ENCODE data around the gene SH2D2A.

SH2D2A gene

DNA sequence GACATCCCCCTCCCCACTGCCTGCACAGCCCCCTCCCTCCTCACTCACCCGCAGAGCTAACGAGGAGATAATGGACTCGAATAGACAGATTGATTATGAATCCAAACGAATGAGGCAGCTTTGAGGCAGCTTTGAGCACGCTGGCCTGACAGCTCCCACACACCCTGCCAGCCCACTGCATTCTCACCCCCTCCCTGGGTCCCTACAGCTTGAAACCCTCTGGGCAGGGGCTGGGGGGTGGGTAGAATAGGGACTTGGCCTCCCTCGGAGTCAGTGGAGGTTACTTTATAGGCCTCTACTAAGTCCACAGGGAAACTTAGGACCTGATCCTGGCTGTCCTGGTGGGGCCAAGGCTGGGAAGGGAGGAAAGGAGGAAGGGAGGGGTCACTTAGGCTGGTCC, 45.9 kb upstream of the SH2D2A start:
- DNase-seq (ENCODE audit: low read depth) = no peak
- H3K4me3 ChIP-seq (ENCODE audit: low read depth, low read length) = no peak overlapping the region
- TF ChIP-seq, protein P1, sequence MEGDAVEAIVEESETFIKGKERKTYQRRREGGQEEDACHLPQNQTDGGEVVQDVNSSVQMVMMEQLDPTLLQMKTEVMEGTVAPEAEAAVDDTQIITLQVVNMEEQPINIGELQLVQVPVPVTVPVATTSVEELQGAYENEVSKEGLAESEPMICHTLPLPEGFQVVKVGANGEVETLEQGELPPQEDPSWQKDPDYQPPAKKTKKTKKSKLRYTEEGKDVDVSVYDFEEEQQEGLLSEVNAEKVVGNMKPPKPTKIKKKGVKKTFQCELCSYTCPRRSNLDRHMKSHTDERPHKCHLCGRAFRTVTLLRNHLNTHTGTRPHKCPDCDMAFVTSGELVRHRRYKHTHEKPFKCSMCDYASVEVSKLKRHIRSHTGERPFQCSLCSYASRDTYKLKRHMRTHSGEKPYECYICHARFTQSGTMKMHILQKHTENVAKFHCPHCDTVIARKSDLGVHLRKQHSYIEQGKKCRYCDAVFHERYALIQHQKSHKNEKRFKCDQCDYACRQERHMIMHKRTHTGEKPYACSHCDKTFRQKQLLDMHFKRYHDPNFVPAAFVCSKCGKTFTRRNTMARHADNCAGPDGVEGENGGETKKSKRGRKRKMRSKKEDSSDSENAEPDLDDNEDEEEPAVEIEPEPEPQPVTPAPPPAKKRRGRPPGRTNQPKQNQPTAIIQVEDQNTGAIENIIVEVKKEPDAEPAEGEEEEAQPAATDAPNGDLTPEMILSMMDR (IDR thresholded peaks at IDR 0.05; ENCODE audit: low read depth, low read length, missing control alignments) = no peak

DNA sequence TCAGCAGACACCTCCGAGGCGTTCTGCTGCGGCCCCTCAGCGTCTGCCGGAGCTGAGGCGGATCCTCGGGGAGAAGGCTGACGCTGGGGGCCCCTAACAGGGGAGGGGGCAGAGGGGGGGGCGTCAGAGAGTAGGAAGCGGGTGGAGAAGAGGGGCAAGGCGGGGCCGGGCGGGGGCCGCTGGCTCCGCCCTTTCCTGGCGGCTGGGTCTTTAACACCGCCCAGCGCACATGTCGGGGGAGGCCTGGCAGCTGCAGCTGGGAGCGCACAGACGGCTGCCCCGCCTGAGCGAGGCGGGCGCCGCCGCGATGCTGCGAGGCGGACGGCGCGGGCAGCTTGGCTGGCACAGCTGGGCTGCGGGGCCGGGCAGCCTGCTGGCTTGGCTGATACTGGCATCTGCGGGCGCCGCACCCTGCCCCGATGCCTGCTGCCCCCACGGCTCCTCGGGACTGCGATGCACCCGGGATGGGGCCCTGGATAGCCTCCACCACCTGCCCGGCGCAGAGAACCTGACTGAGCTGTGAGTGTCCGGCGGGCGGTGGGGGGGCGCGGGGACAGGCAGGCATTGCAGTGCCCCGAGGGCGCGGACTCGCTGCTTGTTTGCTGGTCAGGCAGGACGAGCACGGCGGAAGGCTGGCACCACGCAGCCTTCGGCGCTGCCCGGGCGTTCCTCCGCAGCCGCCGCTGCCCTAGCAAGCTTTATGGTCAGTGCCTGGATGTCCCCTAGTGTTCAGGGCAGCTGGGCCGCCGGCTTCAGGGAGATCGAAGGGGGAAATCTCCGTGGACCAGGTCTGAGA, 44.2 kb upstream of the SH2D2A start, which contains the start of gene NTRK1:
NTRK1 (plus strand) TSS at position 238 of the 796 bp plus-strand sequence; CDS start at position 308, 70 bp downstream.
- no peak within 1 kb of the TSS; the same call in 1 of the 2 replicates for H3K4me3 ChIP-seq (ENCODE audit: low read depth, low read length)
- TF ChIP-seq, protein P1 (IDR thresholded peaks at IDR 0.05; ENCODE audit: low read depth, low read length, missing control alignments) = no peak
- no peak for DNase-seq (ENCODE audit: low read depth)

DNA sequence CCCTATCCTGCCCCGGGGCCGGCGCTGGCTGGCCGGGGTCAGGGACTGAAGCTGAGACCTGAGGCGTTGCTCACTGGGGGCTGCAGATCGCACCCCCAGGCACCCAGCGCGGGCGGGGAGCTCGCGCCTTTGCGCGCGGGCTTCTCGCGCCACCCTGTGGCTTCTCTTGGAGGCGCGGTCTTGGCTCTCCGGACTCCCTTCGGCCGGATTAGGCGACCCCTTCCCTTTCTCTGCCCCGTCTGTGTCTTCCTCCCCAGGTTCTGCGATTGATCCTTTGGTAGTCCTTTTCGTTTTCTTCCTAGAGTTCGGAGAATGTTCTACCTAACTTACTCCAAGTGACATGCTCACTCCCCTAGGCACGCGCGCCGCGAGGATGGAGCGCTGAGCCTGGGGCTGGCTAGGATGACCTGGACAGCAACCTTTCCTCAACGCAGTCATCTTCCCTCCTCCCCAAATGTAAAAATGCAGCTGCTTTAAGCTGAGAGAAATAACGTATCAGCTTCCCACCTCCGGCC, 43.5 kb upstream of the SH2D2A start:
- H3K4me3 ChIP-seq (ENCODE audit: low read depth, low read length) = no peak overlapping the region; the same call in 1 of the 2 replicates
- TF ChIP-seq, protein P1 (IDR thresholded peaks at IDR 0.05; ENCODE audit: low read depth, low read length, missing control alignments) = peak; percentile 85
- no peak for DNase-seq (ENCODE audit: low read depth)

DNA sequence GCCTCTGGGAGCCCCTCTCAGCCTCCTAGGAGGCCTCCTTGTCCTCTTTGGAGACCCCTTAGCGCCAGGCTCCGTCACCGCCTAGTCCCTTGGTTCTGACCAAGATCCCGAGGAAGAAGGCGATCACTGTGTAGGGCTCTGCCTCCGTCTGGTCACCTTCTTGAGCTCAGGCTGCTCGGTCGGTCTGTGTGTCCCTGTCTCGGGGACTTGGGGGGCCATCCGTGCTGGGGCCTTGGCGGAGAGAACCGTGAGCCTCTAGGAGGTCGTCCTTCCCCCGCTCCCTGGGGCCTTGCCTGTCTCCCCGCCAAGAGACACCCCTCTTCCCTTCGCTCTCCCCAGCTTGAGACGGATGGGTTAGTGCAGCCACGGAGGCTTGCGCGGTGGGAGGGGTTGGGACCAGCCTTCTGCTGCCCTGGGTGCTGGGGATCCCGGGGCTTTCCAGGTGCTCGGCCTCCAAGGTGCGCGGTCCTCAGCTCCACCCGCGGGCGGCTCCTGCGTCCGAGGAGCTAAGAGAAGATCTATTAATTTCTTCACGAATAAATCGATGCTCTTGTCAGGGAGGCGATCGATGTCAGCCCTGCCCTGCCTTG, 43.0 kb upstream of the SH2D2A start:
- H3K4me3 ChIP-seq (ENCODE audit: low read depth, low read length) = no peak overlapping the region
- TF ChIP-seq, protein P1 (IDR thresholded peaks at IDR 0.05; ENCODE audit: low read depth, low read length, missing control alignments) = no peak
- no peak for DNase-seq (ENCODE audit: low read depth)

DNA sequence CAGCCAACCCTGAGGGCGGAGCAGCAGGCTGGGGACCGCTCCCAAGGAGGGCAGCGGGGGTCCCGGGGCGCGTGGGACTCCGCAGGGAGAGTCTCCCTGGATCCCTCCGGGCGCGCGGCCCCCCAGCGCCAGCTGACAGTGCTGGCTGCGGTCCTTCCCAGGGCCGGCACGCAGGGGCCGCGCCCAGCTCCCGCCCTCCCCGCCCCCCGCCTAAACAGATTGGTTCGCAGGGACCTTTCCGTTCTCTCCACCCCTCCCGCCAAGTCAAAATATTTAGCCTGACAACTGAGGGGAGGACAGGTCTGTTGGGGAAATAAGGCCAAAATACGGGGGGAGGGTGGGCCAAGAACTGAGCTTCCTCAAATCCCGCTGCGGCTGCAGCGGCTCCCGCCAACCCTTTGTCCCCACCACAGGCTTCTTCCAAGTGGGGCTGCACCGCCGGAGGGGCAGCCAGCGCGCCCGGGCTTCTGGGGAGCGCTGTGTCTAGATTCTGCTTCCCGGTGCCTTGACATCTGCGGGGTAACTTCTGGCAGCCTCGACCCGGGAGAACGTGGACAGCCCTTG, 42.4 kb upstream of the SH2D2A start, which contains the start of gene INSRR:
INSRR (minus strand) TSS at position 159 of the 564 bp plus-strand sequence. CDS start 496 bp downstream, outside the sequence.
- DNase-seq (ENCODE audit: low read depth) = no peak
- TF ChIP-seq, protein P1 (IDR thresholded peaks at IDR 0.05; ENCODE audit: low read depth, low read length, missing control alignments) = no peak
- no peak within 1 kb of the TSS for H3K4me3 ChIP-seq (ENCODE audit: low read depth, low read length)

DNA sequence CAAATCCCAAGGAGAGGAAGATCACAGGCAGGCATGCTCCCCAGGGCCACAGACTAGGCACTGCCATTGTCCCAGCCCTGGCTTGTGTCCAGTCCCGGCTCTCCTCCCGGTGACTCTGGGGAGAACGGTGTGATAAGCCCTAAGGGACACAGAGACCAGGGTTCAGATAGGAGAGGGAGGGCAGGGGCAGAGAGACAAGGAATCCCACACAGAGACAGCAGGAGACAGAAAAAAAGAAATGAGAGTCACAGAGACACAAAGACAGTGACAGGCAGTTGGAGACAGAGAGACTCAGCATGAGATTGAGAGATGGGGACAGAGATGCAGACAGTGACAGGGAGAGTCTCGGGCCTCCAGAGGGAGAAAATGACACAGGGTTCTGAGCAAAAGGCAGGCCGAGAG, 41.9 kb upstream of the SH2D2A start:
- DNase-seq (ENCODE audit: low read depth) = no peak
- no peak overlapping the region for H3K4me3 ChIP-seq (ENCODE audit: low read depth, low read length)
- TF ChIP-seq, protein P1 (IDR thresholded peaks at IDR 0.05; ENCODE audit: low read depth, low read length, missing control alignments) = no peak

Data from GM12864 (cell line).